NT2/D1 (cell line): ENCODE measurements around the gene SRPK1.

Experiments
- DNase-seq: peaks from one replicate; pipeline ENCODE4 v3.0.0-alpha.2; 2011; ENCODE audit warnings: low read depth, low spot score
- H3K27me3 ChIP-seq: 2 replicates; pipeline ENCODE4 v1.6.0; 2011; ENCODE audit warnings: mild to moderate bottlenecking; ENCODE audit not compliant: insufficient read length, insufficient read depth
- H3K36me3 ChIP-seq: 2 replicates; pipeline ENCODE4 v1.6.1; 2011; ENCODE audit warnings: mild to moderate bottlenecking, low read length, mixed read lengths; ENCODE audit not compliant: insufficient read depth, insufficient read length
- H3K4me1 ChIP-seq: 2 replicates; pipeline ENCODE4 v1.5.1; 2011; ENCODE audit not compliant: insufficient read depth, insufficient read length
- H3K4me3 ChIP-seq: 2 replicates; pipeline ENCODE4 v1.5.1; 2011; ENCODE audit warnings: low read depth; ENCODE audit not compliant: insufficient read length
- H3K9ac ChIP-seq: 2 replicates; pipeline ENCODE4 v1.6.0; 2011; ENCODE audit warnings: low read depth; ENCODE audit not compliant: insufficient read length
- H3K9me3 ChIP-seq: 2 replicates; pipeline ENCODE4 v1.5.1; 2011; ENCODE audit warnings: mild to moderate bottlenecking, low read length; ENCODE audit not compliant: insufficient read depth
- SUZ12 ChIP-seq: IDR thresholded peaks from 2 replicates; pipeline ENCODE4 v1.6.1; 2011; ENCODE audit not compliant: insufficient read length, insufficient read depth; ENCODE audit errors: extremely low read depth
- YY1 ChIP-seq: IDR thresholded peaks from 2 replicates; pipeline ENCODE4 v1.6.1; 2011; ENCODE audit not compliant: insufficient read length, insufficient read depth
- ZNF274 ChIP-seq: IDR thresholded peaks from 2 replicates; pipeline ENCODE4 v1.6.1; 2011; ENCODE audit warnings: mild to moderate bottlenecking, low read depth, low read length

Gene SRPK1

GRCh38 chr6:35920793-35921732 lies at the start of gene SRPK1:
TSS of gene SRPK1 (minus strand) at chr6:35921098. CDS start at chr6:35921056, 42 bp downstream.
- peak within 1 kb of the TSS; percentile 92 for H3K9ac ChIP-seq
- H3K27me3 ChIP-seq, result no peaks in the 10 kb centered on the region
- H3K36me3 ChIP-seq, result peaks cover 22% of the 10 kb centered on the region
- no peaks in the 10 kb centered on the region for H3K9me3 ChIP-seq
- TF ChIP-seq ZNF274 (no peak), SUZ12 (no peak), YY1 (no peak)
- no peaks in the 10 kb centered on the region for H3K4me1 ChIP-seq
- H3K4me3 ChIP-seq, result peak within 1 kb of the TSS; percentile 87
- peak; percentile 76 for DNase-seq

- TF ChIP-seq ZNF274, result no peak
- no peak for TF ChIP-seq SUZ12
- TF ChIP-seq YY1, result no peak
- Histone ChIP-seq H3K4me3 (no peak overlapping the region), H3K9me3 (no peaks in the 10 kb centered on the region), H3K27me3 (no peaks in the 10 kb centered on the region), H3K9ac (no peak overlapping the region), H3K4me1 (no peaks in the 10 kb centered on the region), H3K36me3 (no peaks in the 10 kb centered on the region)
- DNase-seq, result no peak
Measured at GRCh38 chr6:35970181-35970580, 49.3 kb upstream of the SRPK1 start.

GRCh38 chr6:35969646-35970045 lies 48.7 kb upstream of the SRPK1 start:
- Histone ChIP-seq H3K9ac (no peak overlapping the region), H3K4me1 (no peaks in the 10 kb centered on the region), H3K27me3 (no peaks in the 10 kb centered on the region), H3K4me3 (no peak overlapping the region), H3K36me3 (no peaks in the 10 kb centered on the region), H3K9me3 (no peaks in the 10 kb centered on the region)
- no peak for TF ChIP-seq YY1
- no peak for TF ChIP-seq SUZ12
- no peak for TF ChIP-seq ZNF274
- no peak for DNase-seq

GRCh38 chr6:35968821-35969220 lies 47.9 kb upstream of the SRPK1 start:
- H3K9ac ChIP-seq, result no peak overlapping the region
- no peaks in the 10 kb centered on the region for H3K27me3 ChIP-seq
- no peak overlapping the region for H3K4me3 ChIP-seq
- TF ChIP-seq YY1 (no peak), ZNF274 (no peak), SUZ12 (no peak)
- H3K36me3 ChIP-seq, result no peaks in the 10 kb centered on the region
- H3K4me1 ChIP-seq, result no peaks in the 10 kb centered on the region
- no peak for DNase-seq
- no peaks in the 10 kb centered on the region for H3K9me3 ChIP-seq

GRCh38 chr6:35967076-35967774 lies 46.3 kb upstream of the SRPK1 start:
- Histone ChIP-seq H3K36me3 (no peaks in the 10 kb centered on the region), H3K27me3 (no peaks in the 10 kb centered on the region), H3K9me3 (no peaks in the 10 kb centered on the region), H3K9ac (no peak overlapping the region), H3K4me3 (no peak overlapping the region), H3K4me1 (no peaks in the 10 kb centered on the region)
- no peak for DNase-seq
- TF ChIP-seq YY1, result no peak
- TF ChIP-seq SUZ12, result no peak

GRCh38 chr6:35962779-35963560 lies 42.1 kb upstream of the SRPK1 start:
- H3K4me3 ChIP-seq, result no peak overlapping the region
- H3K27me3 ChIP-seq, result no peaks in the 10 kb centered on the region
- no peak for TF ChIP-seq SUZ12
- no peak for TF ChIP-seq ZNF274
- TF ChIP-seq YY1, result no peak
- H3K9ac ChIP-seq, result no peak overlapping the region
- DNase-seq, result no peak
- H3K4me1 ChIP-seq, result no peaks in the 10 kb centered on the region
- no peaks in the 10 kb centered on the region for H3K9me3 ChIP-seq
- no peaks in the 10 kb centered on the region for H3K36me3 ChIP-seq
